ENCODE data around the gene HYAL3.

The HYAL3 gene

GRCh38 chr3:50319894-50320625 is 20.9 kb upstream of the HYAL3 start:
- H3K4me3 ChIP-seq (ENCODE audit: low read depth, low read length): peak overlapping the region; percentile 77
- TF ChIP-seq, protein P1, sequence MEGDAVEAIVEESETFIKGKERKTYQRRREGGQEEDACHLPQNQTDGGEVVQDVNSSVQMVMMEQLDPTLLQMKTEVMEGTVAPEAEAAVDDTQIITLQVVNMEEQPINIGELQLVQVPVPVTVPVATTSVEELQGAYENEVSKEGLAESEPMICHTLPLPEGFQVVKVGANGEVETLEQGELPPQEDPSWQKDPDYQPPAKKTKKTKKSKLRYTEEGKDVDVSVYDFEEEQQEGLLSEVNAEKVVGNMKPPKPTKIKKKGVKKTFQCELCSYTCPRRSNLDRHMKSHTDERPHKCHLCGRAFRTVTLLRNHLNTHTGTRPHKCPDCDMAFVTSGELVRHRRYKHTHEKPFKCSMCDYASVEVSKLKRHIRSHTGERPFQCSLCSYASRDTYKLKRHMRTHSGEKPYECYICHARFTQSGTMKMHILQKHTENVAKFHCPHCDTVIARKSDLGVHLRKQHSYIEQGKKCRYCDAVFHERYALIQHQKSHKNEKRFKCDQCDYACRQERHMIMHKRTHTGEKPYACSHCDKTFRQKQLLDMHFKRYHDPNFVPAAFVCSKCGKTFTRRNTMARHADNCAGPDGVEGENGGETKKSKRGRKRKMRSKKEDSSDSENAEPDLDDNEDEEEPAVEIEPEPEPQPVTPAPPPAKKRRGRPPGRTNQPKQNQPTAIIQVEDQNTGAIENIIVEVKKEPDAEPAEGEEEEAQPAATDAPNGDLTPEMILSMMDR (IDR thresholded peaks at IDR 0.05; ENCODE audit: low read depth, low read length, missing control alignments): no peak
- in situ Hi-C loops (cut with HindIII; ENCODE audit: low sequenced_read_pairs): no loop called here

DNA sequence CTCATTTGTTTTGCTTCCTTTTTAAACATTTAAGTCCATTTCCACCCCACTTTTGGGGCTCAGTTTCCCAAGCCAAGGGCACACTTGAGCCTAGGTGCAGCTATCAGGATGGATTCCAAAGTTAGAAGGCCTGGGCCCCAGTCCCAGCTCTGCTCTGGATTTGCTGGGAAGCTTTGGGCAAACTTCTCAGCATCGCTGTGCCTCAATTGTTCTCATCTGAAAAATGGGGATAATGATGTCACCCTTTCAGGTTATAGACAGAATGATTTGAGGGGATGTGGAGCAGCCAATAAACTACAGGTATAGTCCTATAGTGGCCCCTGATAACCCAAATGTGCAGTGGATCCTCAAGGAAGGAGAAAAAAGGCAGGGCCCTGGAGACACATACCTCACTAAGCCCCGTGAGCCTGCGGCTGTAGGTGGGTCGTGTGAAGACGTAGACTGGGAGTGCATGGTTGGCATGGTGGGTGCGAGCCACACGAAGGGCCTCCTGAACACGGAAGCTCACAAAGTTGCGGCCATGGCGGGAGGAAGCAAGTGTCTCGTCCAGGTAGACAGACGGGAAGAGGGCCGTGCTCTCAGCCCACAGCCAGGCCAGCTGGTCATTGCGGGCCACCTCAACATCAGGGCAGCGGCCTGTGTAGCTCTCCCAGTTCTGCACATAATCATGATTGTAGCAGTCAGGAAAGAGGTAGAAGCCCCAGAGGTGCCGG is 20.1 kb upstream of the HYAL3 start:
- no peak overlapping the region for H3K4me3 ChIP-seq (ENCODE audit: low read depth, low read length)
- DNase-seq (ENCODE audit: low read depth): no peak
- in situ Hi-C loops (cut with HindIII; ENCODE audit: low sequenced_read_pairs): no loop called here
- TF ChIP-seq, protein P1 (IDR thresholded peaks at IDR 0.05; ENCODE audit: low read depth, low read length, missing control alignments): no peak

More at GRCh38 chr3:50319894-50320625, 20.9 kb upstream of the HYAL3 start:
- DNase-seq (ENCODE audit: low read depth): no peak

DNA sequence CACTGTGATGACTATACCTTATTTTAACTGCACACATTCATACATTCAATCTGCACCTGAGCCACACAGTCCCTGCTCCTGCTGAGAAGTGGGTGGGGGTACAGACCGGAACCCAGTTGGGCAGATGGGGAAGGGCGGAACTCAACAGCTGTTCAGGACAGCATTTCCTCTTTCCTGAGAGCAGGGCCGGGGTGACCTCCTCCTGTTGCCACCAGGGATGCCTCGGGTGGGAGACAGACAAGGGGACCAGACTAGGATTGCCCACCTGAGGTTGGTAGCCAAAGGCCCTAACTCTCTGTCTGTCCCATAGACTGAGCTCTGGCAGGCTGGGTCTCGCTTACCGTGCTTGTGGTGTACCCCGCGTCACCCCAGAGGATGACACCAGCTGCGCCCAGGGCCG is 19.4 kb upstream of the HYAL3 start:
- TF ChIP-seq, protein P1 (IDR thresholded peaks at IDR 0.05; ENCODE audit: low read depth, low read length, missing control alignments): no peak
- in situ Hi-C loops (cut with HindIII; ENCODE audit: low sequenced_read_pairs): no loop called here
- no peak for DNase-seq (ENCODE audit: low read depth)
- no peak overlapping the region for H3K4me3 ChIP-seq (ENCODE audit: low read depth, low read length)

GRCh38 chr3:50318163-50318562 is 19.0 kb upstream of the HYAL3 start:
- TF ChIP-seq, protein P1 (IDR thresholded peaks at IDR 0.05; ENCODE audit: low read depth, low read length, missing control alignments): no peak
- in situ Hi-C loops (cut with HindIII; ENCODE audit: low sequenced_read_pairs): no loop called here
- no peak overlapping the region for H3K4me3 ChIP-seq (ENCODE audit: low read depth, low read length)

DNA sequence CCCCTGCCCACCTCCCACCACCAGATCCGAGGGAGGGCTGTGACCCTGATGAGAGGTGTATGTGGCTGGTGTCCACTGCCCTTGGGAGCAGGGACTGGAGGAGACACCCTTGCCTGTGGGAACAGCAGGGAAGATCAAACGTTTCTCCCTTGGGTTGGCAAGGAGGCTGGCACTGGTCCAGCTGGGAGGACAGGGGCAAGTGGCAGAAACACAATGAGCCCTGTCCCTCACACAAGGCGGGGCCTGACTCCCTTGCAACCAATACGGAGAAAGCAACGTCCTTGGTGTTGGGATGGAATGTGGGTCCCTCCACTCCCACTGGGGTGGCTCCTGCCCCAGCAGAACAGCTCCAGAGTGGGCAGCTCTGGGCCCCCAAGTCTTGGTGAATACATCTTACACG is 18.1 kb upstream of the HYAL3 start:
- H3K4me3 ChIP-seq (ENCODE audit: low read depth, low read length): no peak overlapping the region
- in situ Hi-C loops (cut with HindIII; ENCODE audit: low sequenced_read_pairs): no loop called here
- DNase-seq (ENCODE audit: low read depth): no peak
- TF ChIP-seq, protein P1 (IDR thresholded peaks at IDR 0.05; ENCODE audit: low read depth, low read length, missing control alignments): no peak

More at GRCh38 chr3:50318163-50318562, 19.0 kb upstream of the HYAL3 start:
- DNase-seq (ENCODE audit: low read depth): no peak

- H3K4me3 ChIP-seq (ENCODE audit: low read depth, low read length): no peak overlapping the region
- no peak for DNase-seq (ENCODE audit: low read depth)
- in situ Hi-C loops (cut with HindIII; ENCODE audit: low sequenced_read_pairs): no loop called here
- TF ChIP-seq, protein P1 (IDR thresholded peaks at IDR 0.05; ENCODE audit: low read depth, low read length, missing control alignments): no peak
Observed at GRCh38 chr3:50316657-50317242, 17.5 kb upstream of the HYAL3 start.

All from astrocyte of the cerebellum (primary cell).